GM12878 (cell line): Measurements from ENCODE around the gene SNX8. TPM values are rescaled to one million over a fixed set of nuclear protein-coding genes. Genes with fewer than 3 reads are reported as not detected.

Experiments
- ATAC-seq: fragments of 200-7000 bp; cut with Tn5 transposase; 3 replicates; pipeline ENCODE4 v1.9.1; 2020; ENCODE audit warnings: mild to moderate bottlenecking, moderate library complexity
- BruUV-seq: library from RNA; stranded (reverse); fragments of 400-500 nt; replicated peaks from 2 replicates; lab custom pipeline; 2021; lab: Mats Ljungman, UMichigan
- CTCF ChIA-PET: fragments of 300-600 bp; sonication (Branson Sonifier 250); formaldehyde crosslinking; extraction: SDS; loops from one replicate; lab custom pipeline; 2021; ENCODE audit warnings: inconsistent platforms; lab: Yijun Ruan, JAX
- POLR2A ChIA-PET: fragments of 350-600 bp; formaldehyde crosslinking; extraction: SDS; loops from one replicate; lab custom pipeline; 2021; ENCODE audit warnings: inconsistent platforms; lab: Charles Lee
- RAD21 ChIA-PET: fragments of 300-600 bp; sonication (Branson Sonifier 250); formaldehyde crosslinking; loops from one replicate; lab custom pipeline; 2023; ENCODE audit warnings: antibody characterized with exemption; ENCODE audit not compliant: unreplicated experiment; lab: Charles Lee
- SMC1A ChIA-PET: fragments of 300-600 bp; sonication (Branson Sonifier 250); formaldehyde crosslinking; loops from one replicate; lab custom pipeline; 2023; ENCODE audit not compliant: unreplicated experiment, uncharacterized antibody; lab: Charles Lee
- DNase-seq: peaks from one replicate; pipeline ENCODE4 v3.0.0-alpha.2; 2011; ENCODE audit warnings: low read depth, low spot score
- FAIRE-seq: peaks from 3 replicates; lab custom pipeline; 2011; peaks lifted over from hg19 to GRCh38; lab: Jason Lieb, UNC
- H2AFZ ChIP-seq: 2 replicates; pipeline ENCODE4 v1.6.0; 2011; ENCODE audit warnings: low read depth, low read length, control low read depth; ENCODE audit not compliant: control insufficient read depth
- H3K27ac ChIP-seq: 2 replicates; pipeline ENCODE4 v1.5.1; 2011; ENCODE audit warnings: control low read depth; ENCODE audit not compliant: control insufficient read depth, insufficient read depth
- H3K27me3 ChIP-seq, 2 experiments: replicated peaks in 1 of 2; 2 replicates each; pipeline versions ENCODE4 v1.6.0 to v1.6.1; 2011; ENCODE audit warnings: low read length in 1 of 2; ENCODE audit not compliant: control insufficient read depth in 2 of 2, insufficient read depth in 2 of 2
- H3K36me3 ChIP-seq, 2 experiments: 2 replicates each; pipeline ENCODE4 v1.5.1; 2011; ENCODE audit warnings: low read length in 1 of 2; ENCODE audit not compliant: control insufficient read depth in 2 of 2, insufficient read depth in 2 of 2
- H3K4me1 ChIP-seq: 2 replicates; pipeline ENCODE4 v1.6.1; 2011; ENCODE audit warnings: mild to moderate bottlenecking, low read length, moderate library complexity, mixed read lengths; ENCODE audit not compliant: control insufficient read depth, insufficient read depth
- H3K4me2 ChIP-seq: 2 replicates; pipeline ENCODE4 v1.6.0; 2011; ENCODE audit warnings: control low read depth; ENCODE audit not compliant: control insufficient read depth, insufficient read depth
- H3K4me3 ChIP-seq: fragments of 200-600 bp; sonication (generic); 2 replicates; pipeline ENCODE4 v1.5.1; 2016
- H3K79me2 ChIP-seq: 2 replicates; pipeline ENCODE4 v1.6.0; 2011; ENCODE audit warnings: low read length; ENCODE audit not compliant: control insufficient read depth, insufficient read depth
- H3K9ac ChIP-seq: 2 replicates; pipeline ENCODE4 v1.8.0; 2011; ENCODE audit warnings: low read length, control low read depth, mixed read lengths; ENCODE audit not compliant: control insufficient read depth, insufficient read depth
- H3K9me3 ChIP-seq: replicated peaks from 3 replicates; pipeline ENCODE4 v1.5.1; 2011; ENCODE audit warnings: mild to moderate bottlenecking, low read length; ENCODE audit not compliant: control insufficient read depth, insufficient read depth
- H4K20me1 ChIP-seq: 2 replicates; pipeline ENCODE4 v1.6.0; 2011; ENCODE audit not compliant: control insufficient read depth, insufficient read depth
- CEBPB ChIP-seq, 2 experiments: fragments of 150-350 bp in 1 of 2; IDR thresholded peaks; 2 replicates each; pipeline ENCODE4 v1.6.1; 2012 to 2014; ENCODE audit warnings: low read depth in 2 of 2, low read length in 2 of 2, borderline replicate concordance in 1 of 2, inconsistent platforms in 1 of 2
- HDAC2 ChIP-seq: fragments of 200-600 bp; sonication (generic); IDR thresholded peaks from 2 replicates; pipeline ENCODE4 v1.6.1; 2017
- PML ChIP-seq: IDR thresholded peaks from 2 replicates; pipeline ENCODE4 v1.6.1; 2012; ENCODE audit warnings: low read length, inconsistent platforms
- POLR2AphosphoS5 ChIP-seq: IDR thresholded peaks from 2 replicates; pipeline ENCODE4 v1.6.1; 2011; ENCODE audit warnings: mild to moderate bottlenecking, low read length, inconsistent platforms
- POU2F2 ChIP-seq: IDR thresholded peaks from 3 replicates; pipeline ENCODE4 v1.6.1; 2011; ENCODE audit warnings: low read depth, mild to moderate bottlenecking, low read length, borderline replicate concordance
- RAD51 ChIP-seq: fragments of 450-650 bp; IDR thresholded peaks from 2 replicates; pipeline ENCODE4 v1.6.1; 2016; ENCODE audit warnings: moderate library complexity, mild to moderate bottlenecking, inconsistent platforms
- SIN3A ChIP-seq: IDR thresholded peaks from 2 replicates; pipeline ENCODE4 v1.6.1; 2012; ENCODE audit warnings: low read depth, low read length, improper control_type of control experiment
- SKIL ChIP-seq: fragments of 450-650 bp; IDR thresholded peaks from 2 replicates; pipeline ENCODE4 v1.6.1; 2017; ENCODE audit warnings: mild to moderate bottlenecking, low read depth, inconsistent platforms; ENCODE audit not compliant: poor library complexity, severe bottlenecking
- SMAD1 ChIP-seq: fragments of 450-650 bp; IDR thresholded peaks from 2 replicates; pipeline ENCODE4 v1.6.1; 2018; ENCODE audit warnings: mild to moderate bottlenecking, low read depth; ENCODE audit not compliant: partially characterized antibody
- SUZ12 ChIP-seq: fragments of 200-600 bp; sonication (generic); IDR thresholded peaks from one replicate; pipeline ENCODE4 v1.6.1; 2018; ENCODE audit warnings: antibody characterized with exemption, mild to moderate bottlenecking; ENCODE audit not compliant: unreplicated experiment
- TCF12 ChIP-seq: IDR thresholded peaks from 2 replicates; pipeline ENCODE4 v1.6.1; 2011; ENCODE audit warnings: low read depth, mild to moderate bottlenecking, low read length
- WGBS: methylation state at CpG from one replicate; pipeline ENCODE4 v1.1.6; 2016; ENCODE audit warnings: low lambda C conversion rate; ENCODE audit not compliant: insufficient replicate concordance, insufficient coverage; ENCODE audit errors: missing lambda C conversion rate; 5-methylcytosine and 5-hydroxymethylcytosine counted together
- in situ Hi-C: fragments of 300-500 bp; cut with MboI; formaldehyde crosslinking; loops from 9 replicates; pipeline ENCODE4 v1.14.3; 2018; ENCODE audit warnings: mixed read lengths
- intact Hi-C: fragments of 100-400 bp; cut with micrococcal nuclease; formaldehyde crosslinking; loops from one replicate; pipeline ENCODE4 v1.14.2; 2022; ENCODE audit not compliant: unreplicated experiment
- polyA plus RNA-seq, 11 experiments: library from polyadenylated mRNA; depleted of rRNA in 4 of 11; unstranded in 6 of 11; stranded (reverse) in 5 of 11; fragments of >200 nt; fragmentation: Nextera tagmentation in 4 of 11; fragmentation: Illumina TruSeq in 1 of 11; extraction: Ambion mirVana in 4 of 11; extraction: Trizol in 1 of 11; gene quantifications; 1 replicate in 1 of 11; 2 replicates in 10 of 11; pipeline versions ENCODE4 v1.2.1 to v1.2.3, GENCODE V29; 2011 to 2016; ENCODE audit warnings: inconsistent platforms in 2 of 11, missing spikeins in 2 of 11, low read depth in 1 of 11
- total RNA-seq, 4 experiments: library from RNA; depleted of rRNA in 3 of 4; stranded (reverse); fragments of >200 nt in 3 of 4; fragmentation: Illumina TruSeq in 1 of 4; extraction: Trizol in 1 of 4; gene quantifications; 2 replicates each; pipeline versions ENCODE4 v1.2.1 to v1.2.3, GENCODE V29; 2013 to 2021
- TF ChIP-seq, protein P1 (sequence below): fragments of 450-650 bp; IDR thresholded peaks from 2 replicates; pipeline ENCODE4 v1.6.1; 2016; ENCODE audit warnings: mild to moderate bottlenecking, moderate library complexity, borderline replicate concordance

Gene SNX8
- total and polyA plus RNA-seq, 10 of the 15 experiments (the other 5 are each of a cell fraction or from before 2014, with no cell fraction given) = 6.4 to 210 (median 97.6) TPM

GRCh38 chr7:2299870-2300512 is 14.2 kb downstream of the SNX8 start (continued):
- TF ChIP-seq SUZ12 = no peak
- no peak for TF ChIP-seq SMAD1
- no peak for TF ChIP-seq SKIL
- TF ChIP-seq TCF12 = no peak

DNA sequence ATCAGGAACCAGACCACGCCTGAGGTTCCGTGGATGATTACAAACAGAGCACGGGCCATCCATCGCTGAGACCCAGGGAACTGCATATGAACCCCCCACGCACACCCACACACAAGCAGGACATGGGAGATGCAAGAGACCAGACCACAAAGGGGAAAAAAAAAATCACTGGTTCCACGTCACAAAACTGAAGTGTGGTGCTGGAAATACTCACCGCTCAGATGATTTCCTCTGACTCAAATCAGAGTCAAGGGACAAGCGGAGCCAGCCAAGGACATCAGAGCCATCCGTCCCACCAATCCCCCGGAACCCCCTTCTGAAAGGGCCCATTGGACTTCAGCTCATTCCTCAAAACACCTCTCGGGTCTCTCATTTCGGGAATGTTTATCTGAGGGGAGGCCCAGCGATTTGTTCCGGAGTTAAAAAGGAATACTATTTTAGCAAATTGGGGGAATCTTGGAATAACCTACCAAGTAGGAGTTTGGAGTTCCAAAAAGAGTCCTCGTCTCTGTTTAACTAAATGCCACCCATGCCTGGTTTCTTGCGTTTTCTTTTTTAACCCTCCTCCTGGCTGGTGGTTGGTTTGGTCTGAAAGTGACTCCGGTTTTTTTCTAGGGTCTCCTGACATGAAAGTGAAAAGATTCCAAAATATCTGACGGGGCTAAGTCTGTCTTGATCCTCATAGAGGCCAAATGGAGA is 15.0 kb downstream of the SNX8 start:
- FAIRE-seq (peak; percentile 54), DNase-seq (peak; percentile 92), ATAC-seq (peak; percentile 82)
- H3K4me1 ChIP-seq = peaks cover 46% of the 10 kb centered on the region
- 4% methylated on average over 18 of the region's 18 CpGs for WGBS
- H3K27ac ChIP-seq = peak overlapping the region; percentile 80
- no peak overlapping the region; the same call in 1 of the 2 replicates for H2AFZ ChIP-seq
- H3K79me2 ChIP-seq = peaks cover 71% of the 10 kb centered on the region
- no peaks in the 10 kb centered on the region for H3K27me3 ChIP-seq
- no peaks in the 10 kb centered on the region for H4K20me1 ChIP-seq
- H3K9me3 ChIP-seq = no peaks in the 10 kb centered on the region; the same call in 2 of the 3 replicates
- in situ Hi-C loops (no loop called here), intact Hi-C loops (loop anchor here (1.0 to 5.0 kb wide), 2 partner anchors 62 to 108 kb away; no protein-coding TSS in a partner anchor)
- CTCF ChIA-PET = interaction anchor here (1.4 to 4.4 kb wide), 6 partner anchors 13 to 133 kb away, joined by 3 to 19 read pairs (median 10); no protein-coding TSS in a partner anchor
- peak overlapping the region; percentile 68 for H3K4me3 ChIP-seq
- H3K36me3 ChIP-seq = peaks cover 3% of the 10 kb centered on the region in 2 experiments; a peak in 2 of 4 replicates
- RAD21 ChIA-PET = interaction anchor here (0.6 to 4.1 kb wide), 10 partner anchors 8 to 98 kb away, joined by 3 to 28 read pairs (median 6); partner anchors contain the start of gene SNX8
- H3K4me2 ChIP-seq = peak overlapping the region; percentile 77
- BruUV-seq = TSS peak; percentile 93
- peak overlapping the region; percentile 62 for H3K9ac ChIP-seq
- POLR2A ChIA-PET = interaction anchor here (0.8 to 4.0 kb wide), 10 partner anchors 9 to 62 kb away, joined by 3 to 17 read pairs (median 5); partner anchors contain the start of gene SNX8
- SMC1A ChIA-PET = interaction anchor here (0.7 to 4.3 kb wide), 8 partner anchors 11 to 200 kb away, joined by 3 to 22 read pairs (median 4); no protein-coding TSS in a partner anchor
- TF ChIP-seq CEBPB (IDR thresholded peaks at IDR 0.05; ENCODE audit: borderline replicate concordance in 1 of 2, low read depth in 2 of 2, low read length in 2 of 2) = peak in 1 of 2 experiments; percentile 76; a peak in 1 of 4 replicates
- TF ChIP-seq, protein P1, sequence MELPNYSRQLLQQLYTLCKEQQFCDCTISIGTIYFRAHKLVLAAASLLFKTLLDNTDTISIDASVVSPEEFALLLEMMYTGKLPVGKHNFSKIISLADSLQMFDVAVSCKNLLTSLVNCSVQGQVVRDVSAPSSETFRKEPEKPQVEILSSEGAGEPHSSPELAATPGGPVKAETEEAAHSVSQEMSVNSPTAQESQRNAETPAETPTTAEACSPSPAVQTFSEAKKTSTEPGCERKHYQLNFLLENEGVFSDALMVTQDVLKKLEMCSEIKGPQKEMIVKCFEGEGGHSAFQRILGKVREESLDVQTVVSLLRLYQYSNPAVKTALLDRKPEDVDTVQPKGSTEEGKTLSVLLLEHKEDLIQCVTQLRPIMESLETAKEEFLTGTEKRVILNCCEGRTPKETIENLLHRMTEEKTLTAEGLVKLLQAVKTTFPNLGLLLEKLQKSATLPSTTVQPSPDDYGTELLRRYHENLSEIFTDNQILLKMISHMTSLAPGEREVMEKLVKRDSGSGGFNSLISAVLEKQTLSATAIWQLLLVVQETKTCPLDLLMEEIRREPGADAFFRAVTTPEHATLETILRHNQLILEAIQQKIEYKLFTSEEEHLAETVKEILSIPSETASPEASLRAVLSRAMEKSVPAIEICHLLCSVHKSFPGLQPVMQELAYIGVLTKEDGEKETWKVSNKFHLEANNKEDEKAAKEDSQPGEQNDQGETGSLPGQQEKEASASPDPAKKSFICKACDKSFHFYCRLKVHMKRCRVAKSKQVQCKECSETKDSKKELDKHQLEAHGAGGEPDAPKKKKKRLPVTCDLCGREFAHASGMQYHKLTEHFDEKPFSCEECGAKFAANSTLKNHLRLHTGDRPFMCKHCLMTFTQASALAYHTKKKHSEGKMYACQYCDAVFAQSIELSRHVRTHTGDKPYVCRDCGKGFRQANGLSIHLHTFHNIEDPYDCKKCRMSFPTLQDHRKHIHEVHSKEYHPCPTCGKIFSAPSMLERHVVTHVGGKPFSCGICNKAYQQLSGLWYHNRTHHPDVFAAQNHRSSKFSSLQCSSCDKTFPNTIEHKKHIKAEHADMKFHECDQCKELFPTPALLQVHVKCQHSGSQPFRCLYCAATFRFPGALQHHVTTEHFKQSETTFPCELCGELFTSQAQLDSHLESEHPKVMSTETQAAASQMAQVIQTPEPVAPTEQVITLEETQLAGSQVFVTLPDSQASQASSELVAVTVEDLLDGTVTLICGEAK = no peak
- TF ChIP-seq RAD51 = no peak
- TF ChIP-seq POLR2AphosphoS5 = peak; percentile 84
- TF ChIP-seq PML = no peak
- TF ChIP-seq POU2F2 = peak; percentile 79; the same call in 2 of the 3 replicates
- no peak for TF ChIP-seq SIN3A
- no peak for TF ChIP-seq HDAC2
